D721Med (cell line): ENCODE measurements around the gene MATCAP1.

Experiments
- DNase-seq: peaks from one replicate; pipeline ENCODE4 v3.0.0; 2011; ENCODE audit warnings: low spot score; ENCODE audit not compliant: insufficient read length
- FAIRE-seq: peaks from 2 replicates; lab custom pipeline; 2011; peaks lifted over from hg19 to GRCh38; lab: Jason Lieb, UNC
- CTCF ChIP-seq: IDR thresholded peaks from 2 replicates; pipeline ENCODE4 v1.5.1; 2012; ENCODE audit warnings: mild to moderate bottlenecking, control low read depth; ENCODE audit not compliant: insufficient read depth; ENCODE audit errors: missing control alignments

Gene MATCAP1

DNA sequence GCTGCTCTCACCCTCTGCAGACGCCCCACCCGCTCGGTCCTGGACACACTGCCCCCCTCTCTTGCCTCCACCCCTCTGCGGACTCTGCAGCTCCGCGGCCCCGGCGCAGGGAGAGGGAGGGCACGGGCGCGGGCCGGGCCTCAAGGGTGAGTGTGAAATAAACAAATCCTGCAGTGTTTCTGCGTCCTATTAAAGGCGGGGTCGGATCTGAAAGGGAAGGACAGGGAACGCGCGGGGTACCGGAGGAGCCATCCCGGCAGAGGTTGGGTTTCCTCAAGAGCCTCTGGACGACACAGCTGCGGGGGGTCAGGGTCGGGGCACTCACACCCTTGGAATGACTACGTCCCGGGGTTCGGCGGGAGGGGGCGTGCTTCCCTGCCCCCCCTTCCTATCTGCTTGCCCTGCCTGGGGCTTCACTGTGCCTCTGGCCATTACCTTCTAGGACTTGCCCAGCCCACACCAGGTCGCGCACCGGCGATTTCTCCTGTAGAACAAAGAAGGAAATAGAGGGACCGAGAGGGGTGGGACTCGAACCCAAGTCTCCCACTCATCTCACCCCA, 19.7 kb downstream of the MATCAP1 start:
- no peak for DNase-seq
- TF ChIP-seq CTCF: no peak
- FAIRE-seq: no peak

DNA sequence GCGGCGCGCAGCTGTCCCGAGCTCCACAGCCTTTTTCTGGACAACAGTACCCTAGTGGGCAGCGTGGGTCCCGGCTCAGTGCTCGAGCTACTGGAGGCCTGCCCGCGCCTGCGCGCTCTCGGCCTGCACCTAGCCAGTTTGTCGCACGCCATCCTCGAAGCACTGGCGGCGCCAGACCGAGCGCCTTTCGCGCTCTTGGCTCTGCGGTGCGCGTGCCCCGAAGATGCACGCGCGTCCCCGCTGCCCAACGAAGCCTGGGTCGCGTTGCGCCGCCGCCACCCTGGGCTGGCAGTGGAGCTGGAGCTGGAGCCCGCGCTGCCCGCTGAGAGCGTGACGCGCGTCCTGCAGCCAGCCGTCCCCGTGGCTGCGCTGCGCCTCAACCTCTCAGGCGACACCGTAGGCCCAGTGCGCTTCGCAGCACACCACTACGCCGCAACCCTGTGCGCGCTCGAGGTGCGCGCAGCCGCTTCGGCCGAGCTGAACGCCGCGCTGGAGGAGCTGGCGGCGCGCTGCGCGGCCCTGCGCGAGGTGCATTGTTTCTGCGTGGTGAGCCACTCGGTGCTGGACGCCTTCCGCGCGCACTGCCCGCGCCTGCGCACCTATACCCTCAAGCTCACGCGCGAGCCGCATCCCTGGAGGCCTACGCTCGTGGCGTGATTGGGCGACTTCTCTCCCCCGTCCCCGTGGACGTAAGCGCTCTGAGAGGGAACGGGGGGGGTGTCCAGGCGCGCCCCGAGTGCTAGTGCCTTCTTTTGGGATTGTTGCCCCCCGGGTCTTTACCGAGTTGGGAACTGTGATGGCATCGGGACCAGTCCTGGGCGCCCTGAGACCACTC, 20.4 kb downstream of the MATCAP1 start:
- DNase-seq (no peak), FAIRE-seq (no peak)
- TF ChIP-seq CTCF: no peak

DNA sequence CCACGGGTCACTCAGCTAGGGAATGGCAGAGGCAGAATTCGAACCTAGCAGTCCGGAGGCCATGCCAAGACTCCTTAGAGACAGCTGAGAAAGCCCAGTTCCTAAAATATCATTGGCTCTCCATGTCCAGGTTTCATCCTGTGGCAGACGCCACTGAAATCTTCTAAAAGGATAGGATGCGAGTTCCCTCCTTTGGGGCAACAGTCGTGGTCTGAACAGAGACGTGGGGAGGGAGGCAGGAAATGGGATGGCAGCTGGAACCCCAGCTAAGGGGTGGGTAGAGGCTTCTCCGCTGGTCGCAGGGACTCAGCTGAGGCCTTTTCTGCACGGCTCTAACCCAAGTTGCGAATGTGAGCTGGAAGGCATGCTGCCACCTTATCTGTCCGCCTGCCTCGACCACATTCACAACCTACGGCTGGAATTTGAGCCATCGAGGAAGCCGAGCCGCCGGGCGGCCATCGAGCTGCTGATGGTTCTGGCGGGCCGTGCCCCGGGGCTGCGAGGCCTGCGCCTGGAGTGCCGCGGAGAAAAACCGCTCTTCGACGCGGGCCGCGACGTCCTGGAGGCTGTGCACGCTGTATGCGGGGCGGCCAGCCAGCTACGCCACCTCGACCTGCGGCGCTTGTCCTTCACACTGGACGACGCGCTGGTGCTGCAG, 21.1 kb downstream of the MATCAP1 start:
- no peak for TF ChIP-seq CTCF
- DNase-seq: no peak
- FAIRE-seq: no peak

GRCh38 chr16:67161595-67162058, 22.1 kb downstream of the MATCAP1 start:
- no peak for TF ChIP-seq CTCF
- DNase-seq (no peak), FAIRE-seq (no peak)

DNA sequence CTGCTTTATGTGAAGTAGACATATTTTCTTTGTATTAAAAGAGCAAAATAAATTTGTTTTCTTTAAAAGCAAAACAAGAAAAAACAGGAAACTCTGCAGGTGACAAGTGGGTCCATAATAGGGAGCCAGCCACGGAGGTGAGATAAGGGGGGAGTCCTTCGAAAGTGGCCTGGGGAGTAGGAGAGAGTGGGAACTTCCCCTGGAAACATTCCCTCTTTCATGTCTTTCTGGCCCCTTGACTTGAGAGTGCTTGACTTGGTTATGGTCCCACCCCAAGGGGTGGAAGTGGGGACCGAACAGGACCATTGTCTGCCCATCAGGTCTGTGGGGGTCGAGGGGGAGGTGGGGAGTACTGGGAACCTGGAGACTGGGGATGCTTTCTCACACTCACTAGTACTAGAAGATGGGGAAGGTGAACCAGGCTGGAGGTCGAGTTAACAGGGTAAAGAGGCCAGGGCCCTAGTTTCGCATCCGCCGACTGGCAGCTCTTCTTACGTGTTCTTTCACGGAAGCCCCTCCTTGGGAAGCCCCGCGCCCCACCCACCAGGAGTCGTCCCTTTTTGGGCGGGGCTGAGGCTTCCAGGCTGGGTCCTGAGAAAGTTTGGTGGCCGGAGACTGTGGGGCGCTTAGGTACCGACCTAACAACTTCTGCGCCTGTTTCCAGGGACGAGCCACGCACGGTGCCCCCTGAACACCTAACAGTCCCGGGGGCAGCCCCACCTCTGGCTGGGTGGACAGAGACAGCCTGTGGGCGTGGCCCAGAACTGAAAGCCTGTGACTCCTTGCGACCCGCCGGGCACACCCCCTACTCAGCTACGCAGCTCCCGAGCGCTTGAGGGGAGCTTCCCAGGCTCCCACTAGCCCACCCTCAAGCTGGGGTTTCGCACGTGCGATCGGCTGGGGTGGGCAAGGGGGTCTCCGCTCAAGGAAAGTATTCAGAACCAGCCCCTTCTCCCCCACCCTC, 24.8 kb downstream of the MATCAP1 start:
- no peak for TF ChIP-seq CTCF
- no peak for FAIRE-seq

GRCh38 chr16:67157892-67158635, 25.7 kb downstream of the MATCAP1 start:
- DNase-seq: no peak
- FAIRE-seq: no peak
- TF ChIP-seq CTCF: no peak

More for the DNA sequence above, 24.8 kb downstream of the MATCAP1 start:
- DNase-seq: no peak
